ENCODE data around the gene CENPQ.
"Not testable (repeated sequence)": the region's sequence is repeated elsewhere in the genome, so short reads cannot be mapped to it uniquely, and the experiment has no call there.

CENPQ gene

GRCh38 chr6:49479308-49479970, 16.3 kb downstream of the CENPQ start:
- FAIRE-seq (no peak), DNase-seq (ENCODE audit: insufficient read length, low spot score) (no peak)
- no peak for TF ChIP-seq CTCF (IDR thresholded peaks at IDR 0.05; ENCODE audit: insufficient read depth, missing control alignments)

DNA sequence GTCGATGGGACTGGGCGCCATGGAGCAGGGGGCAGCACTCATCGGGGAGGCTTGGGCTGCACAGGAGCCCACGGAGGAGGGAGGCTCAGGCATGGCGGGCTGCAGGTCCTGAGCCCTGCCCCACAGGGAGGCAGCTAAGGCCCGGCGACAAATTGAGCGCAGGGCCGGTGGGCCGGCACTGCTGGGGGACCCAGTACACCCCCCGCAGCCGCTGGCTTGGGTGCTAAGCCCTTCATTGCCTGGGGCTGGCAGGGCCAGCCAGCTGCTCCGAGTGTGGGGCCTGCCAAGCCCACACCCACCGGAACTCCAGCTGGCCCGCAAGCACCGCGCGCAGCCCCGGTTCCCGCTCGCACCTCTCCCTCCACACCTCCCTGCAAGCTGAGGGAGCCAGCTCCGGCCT, 18.7 kb downstream of the CENPQ start:
- DNase-seq (ENCODE audit: insufficient read length, low spot score); FAIRE-seq: not testable (repeated sequence)

GRCh38 chr6:49483380-49483779, 20.2 kb downstream of the CENPQ start:
- FAIRE-seq, result not testable (repeated sequence)

GRCh38 chr6:49490633-49491032, 27.5 kb downstream of the CENPQ start:
- DNase-seq (ENCODE audit: insufficient read length, low spot score) (no peak), FAIRE-seq (no peak)
- no peak for TF ChIP-seq CTCF (IDR thresholded peaks at IDR 0.05; ENCODE audit: insufficient read depth, missing control alignments)

More at GRCh38 chr6:49483380-49483779, 20.2 kb downstream of the CENPQ start:
- not testable (repeated sequence) for DNase-seq (ENCODE audit: insufficient read length, low spot score)

GRCh38 chr6:49497304-49497703, 34.1 kb downstream of the CENPQ start:
- TF ChIP-seq CTCF (IDR thresholded peaks at IDR 0.05; ENCODE audit: insufficient read depth, missing control alignments), result no peak
- DNase-seq (ENCODE audit: insufficient read length, low spot score) (no peak), FAIRE-seq (no peak)

GRCh38 chr6:49499126-49499525, 36.0 kb downstream of the CENPQ start:
- no peak for TF ChIP-seq CTCF (IDR thresholded peaks at IDR 0.05; ENCODE audit: insufficient read depth, missing control alignments)
- DNase-seq (ENCODE audit: insufficient read length, low spot score) (no peak), FAIRE-seq (no peak)

DNA sequence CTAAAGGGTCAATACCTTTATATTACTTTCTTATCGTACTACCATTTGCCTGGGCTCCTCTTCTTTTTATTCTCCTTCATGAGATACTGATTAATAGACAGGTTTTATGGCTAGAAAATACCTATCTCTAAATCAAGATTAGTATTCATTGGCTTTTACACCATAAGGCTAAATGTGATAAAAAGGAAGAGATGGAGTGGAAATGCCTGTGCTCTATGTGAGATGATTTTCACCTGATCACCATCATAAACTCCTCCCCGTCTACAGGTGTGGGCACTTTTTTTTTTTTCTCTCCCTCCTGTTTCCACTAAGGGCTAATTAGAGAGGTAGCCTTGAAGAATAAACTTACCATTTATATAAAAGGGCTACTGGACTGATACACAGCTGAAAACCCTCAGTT, 36.5 kb downstream of the CENPQ start, which contains the start of gene GLYATL3:
GLYATL3 (plus strand) TSS at position 301 of the 400 bp plus-strand sequence. CDS start 12,068 bp downstream, outside the sequence.
- TF ChIP-seq CTCF (IDR thresholded peaks at IDR 0.05; ENCODE audit: insufficient read depth, missing control alignments), result no peak
- no peak for DNase-seq (ENCODE audit: insufficient read length, low spot score)
- no peak for FAIRE-seq

DNA sequence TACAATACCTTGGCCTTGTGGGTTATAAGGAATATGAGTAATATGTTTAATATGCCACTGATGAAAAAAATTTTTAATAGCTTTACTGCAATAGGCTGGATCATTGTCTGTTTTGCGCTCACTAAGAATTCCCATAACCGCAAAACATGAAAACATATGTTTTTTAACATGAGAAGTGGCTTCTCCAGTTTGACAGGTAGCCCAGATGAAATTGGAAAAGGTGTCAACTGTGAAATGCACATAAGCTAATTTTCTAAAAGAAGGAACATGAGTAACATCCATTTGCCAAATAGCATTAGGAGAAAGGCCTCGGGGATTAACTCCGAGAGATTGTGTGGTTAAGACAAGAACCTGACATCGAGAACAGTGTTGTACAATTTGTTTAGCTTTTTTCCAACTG, 41.5 kb downstream of the CENPQ start:
- TF ChIP-seq CTCF (IDR thresholded peaks at IDR 0.05; ENCODE audit: insufficient read depth, missing control alignments), result no peak
- FAIRE-seq (no peak), DNase-seq (ENCODE audit: insufficient read length, low spot score) (no peak)
